CD8-positive, alpha-beta memory T cell (primary cell): ENCODE results near the gene FXYD4. TPM values are rescaled to one million over a fixed set of nuclear protein-coding genes. Genes with fewer than 3 reads are reported as not detected.

Experiments
- CTCF ChIA-PET: fragments of 350-600 bp; sonication (Branson Sonifier 250); formaldehyde crosslinking; loops from one replicate; lab custom pipeline; 2021; ENCODE audit warnings: antibody characterized with exemption; lab: Charles Lee
- POLR2A ChIA-PET: fragments of 350-600 bp; sonication (Branson Sonifier 250); formaldehyde crosslinking; loops from one replicate; lab custom pipeline; 2021; ENCODE audit warnings: antibody characterized with exemption; lab: Charles Lee
- DNase-seq, 5 donors: peaks; one replicate each; pipeline versions ENCODE4 v3.0.0 to v3.0.0-alpha.2; 2020 to 2022; ENCODE audit warnings: mixed read lengths in 1 of 5
- H3K27ac ChIP-seq: one replicate; pipeline ENCODE4 v1.7.0; 2013; ENCODE audit warnings: low read depth, mild to moderate bottlenecking, low read length, moderate library complexity
- H3K27me3 ChIP-seq: 2 replicates; pipeline ENCODE4 v1.7.0; 2013; ENCODE audit warnings: low read length, mild to moderate bottlenecking; ENCODE audit not compliant: insufficient read depth, poor library complexity, severe bottlenecking
- H3K36me3 ChIP-seq: 2 replicates; pipeline ENCODE4 v1.7.0; 2013; ENCODE audit warnings: mild to moderate bottlenecking, low read length, moderate library complexity; ENCODE audit not compliant: insufficient read depth
- H3K4me1 ChIP-seq: 2 replicates; pipeline ENCODE4 v1.7.0; 2013; ENCODE audit warnings: mild to moderate bottlenecking, low read length, moderate library complexity; ENCODE audit not compliant: insufficient read depth
- H3K4me3 ChIP-seq: 2 replicates; pipeline ENCODE4 v1.7.0; 2013; ENCODE audit warnings: mild to moderate bottlenecking, low read length
- H3K9me3 ChIP-seq: 2 replicates; pipeline ENCODE4 v1.7.0; 2013; ENCODE audit warnings: mild to moderate bottlenecking, low read length
- H3K27ac Mint-ChIP-seq, 8 donors: one replicate each; pipeline ENCODE4 v1.8.0; 2020 to 2021; ENCODE audit warnings: mixed read lengths in 8 of 8, mild to moderate bottlenecking in 6 of 8, inconsistent platforms in 3 of 8, moderate library complexity in 3 of 8
- H3K27me3 Mint-ChIP-seq, 2 donors: one replicate each; pipeline ENCODE4 v1.8.0; 2020 to 2021; ENCODE audit warnings: mixed read lengths in 2 of 2, mild to moderate bottlenecking in 1 of 2, moderate library complexity in 1 of 2
- H3K36me3 Mint-ChIP-seq, 3 donors: one replicate each; pipeline ENCODE4 v1.8.0; 2020 to 2021; ENCODE audit warnings: mixed read lengths in 3 of 3, inconsistent platforms in 1 of 3, mild to moderate bottlenecking in 1 of 3
- H3K4me1 Mint-ChIP-seq, 3 donors: one replicate each; pipeline ENCODE4 v1.8.0; 2020 to 2021; ENCODE audit warnings: mixed read lengths in 3 of 3, inconsistent platforms in 1 of 3, mild to moderate bottlenecking in 1 of 3
- H3K4me3 Mint-ChIP-seq, 7 donors: one replicate each; pipeline ENCODE4 v1.8.0; 2020 to 2021; ENCODE audit warnings: mixed read lengths in 7 of 7, mild to moderate bottlenecking in 6 of 7, moderate library complexity in 4 of 7, inconsistent platforms in 2 of 7
- H3K9me3 Mint-ChIP-seq, 5 donors: one replicate each; pipeline ENCODE4 v1.8.0; 2020 to 2022; ENCODE audit warnings: mixed read lengths in 5 of 5, mild to moderate bottlenecking in 3 of 5, moderate library complexity in 2 of 5, inconsistent platforms in 1 of 5
- polyA plus RNA-seq: library from polyadenylated mRNA; unstranded; fragments of 300-500 nt; fragmentation: Illumina TruSeq; gene quantifications from one replicate; pipeline ENCODE4 v1.2.3, GENCODE V29; 2021
- total RNA-seq, 2 experiments: library from RNA; stranded (reverse); gene quantifications; one replicate each; pipeline ENCODE4 v1.2.3, GENCODE V29; 2021

FXYD4 gene
- total and polyA plus RNA-seq, 3 experiments from 2014 or later = not detected

DNA sequence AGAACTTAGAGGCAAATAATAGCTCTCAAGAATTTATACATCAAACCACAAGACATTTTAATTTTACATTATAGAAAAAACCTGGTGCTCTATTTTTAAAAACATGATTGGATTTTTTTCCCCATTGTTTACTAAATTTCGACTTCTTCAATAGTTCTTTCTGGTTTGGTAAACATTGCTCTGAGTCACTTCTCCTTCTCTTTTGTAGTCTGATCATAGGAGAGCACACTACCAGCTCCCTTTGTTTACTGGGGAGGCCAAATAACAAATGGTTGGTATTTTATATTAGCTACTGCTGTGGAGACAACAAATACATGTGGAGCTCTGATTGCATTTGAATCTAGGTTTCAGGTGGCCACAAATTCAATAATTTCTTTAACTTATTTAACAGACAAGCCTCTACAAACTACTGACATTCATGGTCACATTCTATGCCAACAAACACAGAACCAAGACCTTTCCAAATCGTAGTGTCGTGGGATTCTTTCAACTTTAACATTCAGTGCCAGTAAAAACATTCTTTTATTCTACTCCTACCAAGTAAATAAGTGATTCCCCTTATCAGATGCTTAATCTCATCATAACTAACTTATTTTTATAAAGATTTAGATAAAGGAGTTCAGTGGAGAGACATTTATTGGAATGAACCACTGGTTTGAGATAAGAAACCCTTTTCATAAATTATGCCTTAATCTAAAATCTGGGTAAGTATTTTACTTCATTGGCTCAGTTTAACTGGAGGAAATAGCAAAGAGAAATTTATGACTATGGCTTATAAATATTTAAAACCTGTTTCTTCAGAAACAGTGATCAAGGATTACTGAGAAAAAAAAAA lies 17.7 kb upstream of the FXYD4 start:
- Histone ChIP-seq H3K4me1 (peaks cover under 1% of the 10 kb centered on the region), H3K9me3 (no peaks in the 10 kb centered on the region), H3K36me3 (no peaks in the 10 kb centered on the region), H3K27me3 (no peaks in the 10 kb centered on the region), H3K27ac (no peak overlapping the region), H3K4me3 (no peak overlapping the region)
- CTCF ChIA-PET = interaction anchor here (1.2 to 1.6 kb wide), 5 partner anchors 26 to 108 kb away, joined by 3 to 6 read pairs (median 5); no protein-coding TSS in a partner anchor
- Mint-ChIP-seq H3K4me3 (no peak overlapping the region), H3K9me3 (no peaks in the 10 kb centered on the region), H3K4me1 (peaks cover 7 to 16% (median 15%) of the 10 kb centered on the region in 3 donors), H3K27ac (peak overlapping the region in 1 of 8 donors; percentile 37), H3K27me3 (peaks cover 13 to 21% of the 10 kb centered on the region in 2 donors), H3K36me3 (peaks cover 0 to under 1% (median 0%) of the 10 kb centered on the region in 3 donors)
- DNase-seq = no peak
- POLR2A ChIA-PET = no interaction called here

- no peaks in the 10 kb centered on the region for H3K4me1 ChIP-seq
- no peak overlapping the region for H3K27ac ChIP-seq
- DNase-seq = no peak
- peak overlapping the region in 2 of 8 donors; percentile 34 to 37 for H3K27ac Mint-ChIP-seq
- ChIA-PET CTCF (interaction anchor here (1.4 to 1.6 kb wide), 3 partner anchors 61 to 108 kb away, joined by 3 to 6 read pairs (median 5); no protein-coding TSS in a partner anchor), POLR2A (no interaction called here)
- H3K4me1 Mint-ChIP-seq = peaks cover 7 to 15% (median 15%) of the 10 kb centered on the region in 3 donors
- H3K4me3 Mint-ChIP-seq = no peak overlapping the region
- H3K4me3 ChIP-seq = no peak overlapping the region
- H3K27me3 Mint-ChIP-seq = peaks cover 13 to 19% of the 10 kb centered on the region in 2 donors
- H3K36me3 ChIP-seq = no peaks in the 10 kb centered on the region
- H3K27me3 ChIP-seq = no peaks in the 10 kb centered on the region
- no peaks in the 10 kb centered on the region for H3K36me3 Mint-ChIP-seq
- no peaks in the 10 kb centered on the region for H3K9me3 Mint-ChIP-seq
- no peaks in the 10 kb centered on the region for H3K9me3 ChIP-seq
Measured at GRCh38 chr10:43354330-43354635, 17.2 kb upstream of the FXYD4 start.

DNA sequence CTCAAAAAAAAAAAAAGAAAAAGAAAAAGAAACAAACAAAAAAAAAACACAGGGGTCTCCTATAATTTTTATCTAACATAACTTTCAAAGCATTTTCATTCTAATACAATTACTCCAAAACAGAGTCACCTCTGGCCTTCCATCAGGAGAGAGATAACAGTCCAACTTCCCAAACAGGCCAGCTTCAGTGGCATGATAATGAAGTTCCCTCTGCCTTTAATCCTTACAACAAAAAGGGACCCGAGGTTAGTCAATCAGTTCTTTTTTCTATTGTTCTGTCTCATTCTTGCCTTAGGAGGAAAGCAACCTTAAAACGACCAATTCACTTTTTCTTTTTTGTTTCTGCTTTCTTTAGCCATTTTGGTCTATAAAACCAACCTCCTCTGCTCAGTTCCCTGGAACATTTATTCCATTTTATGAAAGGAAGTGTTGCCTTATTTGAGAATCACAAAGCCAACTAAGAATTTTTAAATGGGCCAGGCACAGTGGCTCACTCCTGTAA lies 16.5 kb upstream of the FXYD4 start:
- Mint-ChIP-seq H3K36me3 (no peaks in the 10 kb centered on the region), H3K9me3 (no peaks in the 10 kb centered on the region), H3K27me3 (peaks cover 13 to 18% of the 10 kb centered on the region in 2 donors), H3K4me1 (peaks cover 8 to 17% (median 17%) of the 10 kb centered on the region in 3 donors), H3K27ac (peak overlapping the region in 1 of 8 donors; percentile 21), H3K4me3 (no peak overlapping the region)
- Histone ChIP-seq H3K27me3 (no peaks in the 10 kb centered on the region), H3K9me3 (no peaks in the 10 kb centered on the region), H3K27ac (no peak overlapping the region), H3K4me3 (no peak overlapping the region), H3K4me1 (no peaks in the 10 kb centered on the region), H3K36me3 (no peaks in the 10 kb centered on the region)
- DNase-seq = no peak
- CTCF ChIA-PET = interaction anchor here (1.4 to 1.6 kb wide), 2 partner anchors 62 to 107 kb away, joined by 3 to 6 read pairs; no protein-coding TSS in a partner anchor
- POLR2A ChIA-PET = no interaction called here

DNA sequence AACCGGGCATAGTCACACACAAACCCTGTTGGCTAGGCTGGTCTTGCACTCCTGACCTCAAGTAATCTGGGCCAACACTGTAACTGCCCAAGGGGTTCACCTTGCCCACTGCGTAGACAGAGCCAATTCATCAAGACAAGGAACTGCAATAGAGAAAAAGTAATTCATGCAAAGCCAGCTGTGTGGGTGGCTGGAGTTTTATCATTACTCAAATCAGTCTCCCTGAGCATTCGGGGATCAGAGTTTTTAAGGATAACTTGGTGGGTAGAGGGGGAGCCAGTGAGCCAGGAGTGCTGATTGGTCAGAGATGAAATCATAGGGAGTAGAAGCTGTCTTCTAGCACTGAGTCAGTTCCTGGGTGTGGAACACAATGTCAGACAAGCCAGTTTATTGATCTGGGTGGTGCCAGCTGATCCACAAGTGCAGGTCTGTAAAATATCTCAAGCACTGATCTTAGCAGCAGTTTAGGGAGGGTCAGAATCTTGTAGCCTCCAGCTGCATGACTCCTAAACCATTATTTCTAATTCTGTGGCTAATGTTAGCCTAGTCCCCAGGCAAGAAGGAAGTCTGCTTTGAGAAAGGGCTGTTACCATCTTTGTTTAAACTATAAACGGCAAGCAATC lies 15.6 kb upstream of the FXYD4 start:
- ChIA-PET POLR2A (interaction anchor here (0.5 kb wide), 1 partner anchor 173 kb away, joined by 6 read pairs; no protein-coding TSS in a partner anchor), CTCF (interaction anchor here (1.4 to 1.6 kb wide), 2 partner anchors 63 to 152 kb away, joined by 3 to 6 read pairs; no protein-coding TSS in a partner anchor)
- no peaks in the 10 kb centered on the region for H3K36me3 ChIP-seq
- no peak overlapping the region for H3K27ac ChIP-seq
- H3K4me1 Mint-ChIP-seq = peaks cover 10 to 16% (median 14%) of the 10 kb centered on the region in 3 donors
- H3K27me3 Mint-ChIP-seq = peaks cover 7 to 9% of the 10 kb centered on the region in 2 donors
- peaks cover under 1% of the 10 kb centered on the region for H3K4me1 ChIP-seq
- peak overlapping the region in 2 of 8 donors; percentile 0 to 43 for H3K27ac Mint-ChIP-seq
- DNase-seq = no peak
- H3K36me3 Mint-ChIP-seq = peaks cover 0 to 1% (median 0%) of the 10 kb centered on the region in 3 donors
- no peaks in the 10 kb centered on the region for H3K9me3 Mint-ChIP-seq
- no peaks in the 10 kb centered on the region for H3K27me3 ChIP-seq
- H3K4me3 ChIP-seq = no peak overlapping the region
- H3K4me3 Mint-ChIP-seq = no peak overlapping the region
- no peaks in the 10 kb centered on the region for H3K9me3 ChIP-seq

GRCh38 chr10:43360086-43360485 lies 11.3 kb upstream of the FXYD4 start:
- H3K4me3 ChIP-seq = no peak overlapping the region
- H3K9me3 Mint-ChIP-seq = peaks cover 0 to 1% (median 0%) of the 10 kb centered on the region in 5 donors
- H3K36me3 ChIP-seq = no peaks in the 10 kb centered on the region
- ChIA-PET CTCF (interaction anchor here (2.7 kb wide), 1 partner anchor 11 kb away, joined by 15 read pairs; no protein-coding TSS in a partner anchor), POLR2A (no interaction called here)
- peak overlapping the region; percentile 49 to 100 (median 69) for H3K4me3 Mint-ChIP-seq
- peak overlapping the region; percentile 37 to 98 (median 72) for H3K27ac Mint-ChIP-seq
- peaks cover 0 to 2% of the 10 kb centered on the region in 2 donors for H3K27me3 Mint-ChIP-seq
- DNase-seq = no peak
- peaks cover 19% of the 10 kb centered on the region for H3K4me1 ChIP-seq
- no peak overlapping the region for H3K27ac ChIP-seq
- H3K27me3 ChIP-seq = no peaks in the 10 kb centered on the region
- no peaks in the 10 kb centered on the region for H3K9me3 ChIP-seq
- peaks cover 0 to 7% (median 1%) of the 10 kb centered on the region in 3 donors for H3K36me3 Mint-ChIP-seq
- H3K4me1 Mint-ChIP-seq = peaks cover 31 to 36% (median 33%) of the 10 kb centered on the region in 3 donors

GRCh38 chr10:43361547-43362190 lies 9.8 kb upstream of the FXYD4 start:
- DNase-seq = peak in 1 of 5 donors; percentile 7
- peaks cover 0 to 1% (median 0%) of the 10 kb centered on the region in 5 donors for H3K9me3 Mint-ChIP-seq
- ChIA-PET POLR2A (interaction anchor here (0.9 to 1.0 kb wide), 4 partner anchors 35 to 96 kb away, joined by 3 read pairs; no protein-coding TSS in a partner anchor), CTCF (interaction anchor here (1.0 to 2.7 kb wide), 4 partner anchors 11 to 158 kb away, joined by 3 to 15 read pairs (median 4); no protein-coding TSS in a partner anchor)
- Histone ChIP-seq H3K4me1 (peaks cover 19% of the 10 kb centered on the region), H3K27ac (peak overlapping the region; percentile 88), H3K27me3 (no peaks in the 10 kb centered on the region), H3K4me3 (peak overlapping the region; percentile 97), H3K9me3 (no peaks in the 10 kb centered on the region), H3K36me3 (no peaks in the 10 kb centered on the region)
- H3K4me3 Mint-ChIP-seq = peak overlapping the region; percentile 92 to 100 (median 97)
- peaks cover 27 to 30% (median 27%) of the 10 kb centered on the region in 3 donors for H3K4me1 Mint-ChIP-seq
- H3K27ac Mint-ChIP-seq = peak overlapping the region; percentile 86 to 99 (median 96)
- H3K27me3 Mint-ChIP-seq = peaks cover 0 to 2% of the 10 kb centered on the region in 2 donors
- peaks cover 0 to 7% (median 1%) of the 10 kb centered on the region in 3 donors for H3K36me3 Mint-ChIP-seq

DNA sequence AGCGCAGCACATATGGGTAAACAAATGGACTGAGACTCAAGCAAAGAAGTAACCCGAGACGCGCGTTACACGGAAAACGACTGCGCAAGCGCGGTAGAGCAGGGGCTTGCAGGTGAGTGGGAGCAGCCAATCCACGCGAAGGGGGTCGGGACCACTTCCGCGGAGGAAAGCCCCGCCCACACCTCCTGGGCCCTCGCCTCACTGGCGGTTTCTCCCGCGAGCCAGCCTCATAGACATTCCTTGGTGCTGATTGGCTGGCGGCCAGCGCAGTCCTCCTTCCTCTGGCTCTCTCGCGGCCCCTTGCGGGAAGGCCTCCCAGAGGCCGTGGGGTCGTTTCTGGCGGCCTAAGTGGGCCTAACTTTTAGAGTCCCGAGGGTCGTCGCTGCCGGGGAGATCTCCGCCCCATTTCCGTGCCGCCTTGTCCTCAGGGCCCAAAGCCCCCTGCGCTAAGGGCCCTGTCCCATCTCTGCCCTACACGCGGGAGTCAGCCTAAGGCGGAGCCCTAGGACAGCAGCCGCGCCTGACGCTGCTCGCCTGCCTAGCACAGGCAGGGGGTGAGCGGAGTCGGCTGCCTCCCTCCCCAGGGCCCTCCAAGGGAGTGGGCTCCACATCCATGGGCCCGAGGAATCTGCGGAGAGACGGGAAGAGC lies 9.1 kb upstream of the FXYD4 start:
- ChIA-PET CTCF (interaction anchor here (1.0 to 2.7 kb wide), 5 partner anchors 12 to 158 kb away, joined by 3 to 15 read pairs (median 3); no protein-coding TSS in a partner anchor), POLR2A (interaction anchor here (0.6 to 1.0 kb wide), 4 partner anchors 10 to 96 kb away, joined by 3 to 5 read pairs (median 3); no protein-coding TSS in a partner anchor)
- Mint-ChIP-seq H3K27ac (peak overlapping the region; percentile 86 to 99 (median 96)), H3K9me3 (peaks cover 0 to 1% (median 0%) of the 10 kb centered on the region in 5 donors), H3K4me1 (peaks cover 27 to 30% (median 27%) of the 10 kb centered on the region in 3 donors), H3K36me3 (peaks cover 0 to 7% (median 1%) of the 10 kb centered on the region in 3 donors), H3K4me3 (peak overlapping the region; percentile 92 to 100 (median 97)), H3K27me3 (peaks cover 0 to 2% of the 10 kb centered on the region in 2 donors)
- peak; percentile 96 to 99 (median 97) for DNase-seq
- H3K27ac ChIP-seq = peak overlapping the region; percentile 88
- H3K27me3 ChIP-seq = no peaks in the 10 kb centered on the region
- H3K4me3 ChIP-seq = peak overlapping the region; percentile 97
- peaks cover 19% of the 10 kb centered on the region for H3K4me1 ChIP-seq
- no peaks in the 10 kb centered on the region for H3K36me3 ChIP-seq
- H3K9me3 ChIP-seq = no peaks in the 10 kb centered on the region
